NCI-H2107 treated with DMSO at 0.1 percent for 48 hours (cell line): ENCODE measurements around the gene KCNG4.

ENCODE experiments used
- DNase-seq: peaks from one replicate; lab custom pipeline; 2025; ENCODE audit not compliant: unreplicated experiment; lab: John Stamatoyannopoulos, UW

KCNG4 gene

DNA sequence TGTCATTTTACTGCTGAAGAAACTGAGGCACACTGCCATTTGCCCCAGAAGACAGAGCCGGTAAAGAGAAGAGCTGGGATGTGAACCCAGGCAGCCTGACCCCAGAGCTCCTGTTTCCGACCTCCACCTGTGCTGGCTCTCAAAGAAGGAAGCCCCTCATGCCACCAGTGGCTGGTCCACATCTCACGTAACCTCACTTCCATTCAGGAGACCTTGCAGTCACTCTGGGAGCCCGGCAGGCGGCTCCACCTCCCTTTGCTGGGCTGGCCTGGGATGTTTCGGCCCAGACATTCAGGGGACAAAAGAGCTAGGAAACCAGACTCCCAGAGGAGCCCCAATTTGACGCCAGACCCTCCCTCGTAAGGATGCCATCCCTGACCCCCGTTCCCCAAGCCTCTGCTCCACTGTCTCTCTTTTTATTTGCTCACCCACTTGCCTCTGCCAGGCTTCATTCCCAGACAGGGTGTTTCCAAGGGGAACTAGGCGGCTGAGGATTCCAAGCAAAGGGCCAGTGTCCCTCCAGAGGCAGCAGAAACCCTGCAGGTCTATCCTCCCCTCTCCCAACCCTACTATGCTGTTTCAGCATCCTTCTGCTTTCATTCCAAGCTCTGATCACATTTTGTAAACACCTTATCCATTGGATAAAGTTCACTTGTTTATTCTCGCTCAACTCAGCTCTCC is 55.8 kb downstream of the KCNG4 start:
- no peak for DNase-seq

- no peak for DNase-seq
Measured at GRCh38 chr16:84183572-84183875, 56.3 kb downstream of the KCNG4 start.

DNA sequence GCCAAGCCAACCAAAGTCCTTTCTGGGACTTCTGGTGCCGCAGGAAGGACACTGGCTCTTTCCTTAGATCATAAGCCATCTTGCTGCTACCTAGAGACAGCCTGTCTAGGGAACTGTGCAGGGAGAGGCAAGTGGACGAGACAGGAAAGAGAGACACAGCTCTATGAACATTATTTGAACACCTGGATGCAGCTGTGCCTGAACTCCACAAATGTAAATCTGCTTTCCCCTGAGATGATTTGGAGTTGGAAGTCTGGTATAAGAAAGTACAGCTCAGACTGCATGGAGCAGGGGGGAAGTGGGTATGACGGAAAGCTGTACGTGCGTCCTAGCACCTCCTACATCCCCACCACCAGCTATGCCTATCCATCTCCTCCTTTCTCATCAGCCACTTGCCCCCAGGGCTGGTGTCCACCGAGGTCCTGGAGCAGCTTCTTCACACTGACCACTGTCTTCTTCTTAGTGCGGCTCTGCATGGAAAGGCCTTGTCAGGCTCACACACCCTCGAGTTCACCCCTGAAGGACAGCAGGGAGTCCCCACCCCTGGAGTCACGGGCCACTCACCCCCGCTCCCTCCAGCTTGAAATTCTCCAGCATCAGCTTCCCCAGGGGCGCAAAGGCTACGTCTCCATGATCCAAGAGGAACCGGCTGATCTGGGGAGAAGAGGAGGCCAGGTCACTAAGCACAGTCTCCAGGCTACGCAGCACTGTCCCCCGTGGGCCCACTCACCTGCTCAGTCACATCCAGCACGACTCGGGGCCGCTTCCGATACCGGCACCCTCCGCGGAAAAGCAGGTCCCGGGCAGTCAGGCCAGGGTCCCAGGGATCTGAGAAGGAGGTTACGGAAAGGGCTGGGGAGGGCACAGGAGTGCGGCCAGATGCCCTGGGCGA is 56.9 kb downstream of the KCNG4 start:
- no peak for DNase-seq

DNA sequence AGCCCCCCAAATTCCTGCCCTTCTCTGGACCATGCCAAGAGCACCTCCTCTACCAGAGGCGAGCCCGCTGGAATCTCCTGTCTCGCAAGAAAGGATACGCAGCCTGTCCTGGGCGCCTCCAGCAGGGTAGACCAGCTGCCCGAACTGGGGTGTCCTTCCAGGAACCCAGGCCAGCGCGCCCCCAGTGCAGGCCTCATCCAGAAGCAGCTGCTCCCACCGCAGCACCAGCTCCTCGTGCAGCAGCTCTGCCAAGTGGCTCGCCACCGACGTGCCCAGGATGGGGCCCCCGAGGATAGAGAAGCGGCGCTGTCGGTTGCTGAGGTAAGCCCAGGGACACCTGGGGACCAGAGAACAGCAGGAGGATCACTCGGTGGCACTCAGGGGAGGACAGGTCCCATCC is 57.7 kb downstream of the KCNG4 start:
- DNase-seq = no peak

DNA sequence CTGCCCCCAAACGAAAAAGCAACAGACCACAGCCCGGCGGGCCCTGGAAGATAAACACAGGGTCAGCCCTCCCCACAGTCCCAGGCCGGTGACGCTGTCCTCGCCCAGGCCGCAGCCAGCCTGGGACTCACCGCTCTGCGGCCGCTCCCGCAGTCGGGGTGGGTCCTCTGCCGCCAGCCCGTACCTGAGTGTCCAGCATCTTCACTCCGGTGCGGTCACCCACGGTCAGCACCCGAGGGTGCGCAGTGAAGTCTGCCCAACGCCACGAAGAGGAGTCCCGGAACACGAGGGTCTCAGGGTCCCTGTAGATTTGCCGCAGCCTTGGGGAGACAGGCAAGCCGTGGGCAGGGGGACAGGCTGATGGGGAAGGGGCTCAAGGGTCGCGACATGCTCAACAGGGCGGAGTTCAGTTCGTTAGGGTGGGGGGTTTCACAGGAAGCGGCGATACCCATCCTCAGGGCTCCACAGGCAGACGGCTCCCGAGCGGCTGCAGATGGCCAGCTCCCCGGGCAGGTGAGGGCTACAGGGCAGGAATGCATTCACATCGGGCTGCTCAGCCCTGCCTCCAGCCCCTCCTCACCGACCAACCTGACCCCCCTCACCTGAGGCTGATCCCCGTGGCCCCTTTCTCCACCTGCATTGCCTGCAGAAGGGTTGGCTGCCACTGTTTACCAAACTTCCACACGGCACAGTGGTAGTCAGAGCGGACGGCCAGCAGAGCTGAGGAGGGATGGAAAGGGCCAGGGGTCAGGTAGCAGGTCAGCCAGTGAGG is 58.5 kb downstream of the KCNG4 start:
- no peak for DNase-seq

DNA sequence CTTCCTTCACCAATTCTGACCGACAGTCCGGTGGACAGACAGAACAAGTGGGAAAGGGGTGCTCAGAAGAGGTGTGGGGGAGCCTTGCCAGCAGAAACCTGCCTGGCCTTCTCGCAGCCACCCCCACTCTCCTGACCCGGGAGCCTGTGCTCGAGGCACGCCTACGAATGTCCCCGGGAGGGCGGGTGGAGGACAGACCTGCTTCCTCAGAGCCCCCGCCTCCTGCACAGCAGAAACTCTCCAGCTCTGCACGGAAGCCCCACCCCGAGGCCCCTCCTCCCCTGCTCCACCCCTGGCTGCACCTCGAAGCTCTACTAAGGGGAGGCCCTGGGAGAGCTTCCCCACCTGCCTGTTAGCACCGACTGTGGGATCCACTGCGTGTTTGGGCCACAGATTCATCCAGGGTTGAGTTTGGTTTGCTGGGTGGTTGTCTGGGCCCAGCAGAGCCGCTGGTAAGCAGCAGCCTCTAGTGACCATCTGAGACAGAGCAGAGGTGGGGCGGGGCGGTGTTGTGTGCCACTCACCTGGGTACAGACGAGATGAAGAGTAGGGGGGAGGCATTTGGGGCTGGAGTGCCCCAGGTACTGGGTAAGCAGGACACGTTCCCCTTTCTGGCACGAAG is 59.2 kb downstream of the KCNG4 start:
- no peak for DNase-seq

DNA sequence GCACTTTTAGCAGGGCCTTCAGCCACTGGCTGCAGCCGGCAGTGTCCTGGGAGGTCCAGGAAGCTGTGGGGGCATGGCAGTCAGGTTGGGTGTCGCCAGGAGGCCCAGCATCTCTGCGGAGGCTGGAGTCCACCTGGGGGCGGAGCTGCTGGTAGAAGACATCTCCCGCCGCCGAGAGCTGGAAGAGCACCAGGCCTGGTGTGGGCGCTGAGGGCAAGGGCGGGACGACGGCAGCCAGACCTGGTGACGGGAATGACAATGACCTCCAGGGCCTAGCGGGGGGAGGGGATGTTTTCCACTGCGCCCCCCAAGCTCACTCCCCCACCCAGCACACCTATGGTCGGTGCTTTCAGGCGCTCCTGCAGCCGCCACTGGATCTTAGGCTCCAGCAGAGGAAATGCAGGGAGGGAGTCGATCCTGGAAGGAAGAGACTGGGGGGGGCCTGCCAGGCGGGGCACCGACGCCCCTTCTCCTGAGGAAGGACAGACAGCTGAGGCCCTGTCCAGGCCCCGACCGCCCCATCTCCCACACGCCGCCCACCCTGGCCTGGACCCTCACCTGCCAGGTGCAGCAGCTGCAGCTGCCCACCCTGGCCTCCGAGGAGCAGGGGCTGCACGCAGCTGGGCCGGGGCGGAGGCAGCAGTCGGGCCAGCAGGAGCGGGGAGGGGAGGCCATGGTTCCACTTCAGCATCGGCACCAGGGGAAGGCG is 60.0 kb downstream of the KCNG4 start:
- DNase-seq = no peak

DNA sequence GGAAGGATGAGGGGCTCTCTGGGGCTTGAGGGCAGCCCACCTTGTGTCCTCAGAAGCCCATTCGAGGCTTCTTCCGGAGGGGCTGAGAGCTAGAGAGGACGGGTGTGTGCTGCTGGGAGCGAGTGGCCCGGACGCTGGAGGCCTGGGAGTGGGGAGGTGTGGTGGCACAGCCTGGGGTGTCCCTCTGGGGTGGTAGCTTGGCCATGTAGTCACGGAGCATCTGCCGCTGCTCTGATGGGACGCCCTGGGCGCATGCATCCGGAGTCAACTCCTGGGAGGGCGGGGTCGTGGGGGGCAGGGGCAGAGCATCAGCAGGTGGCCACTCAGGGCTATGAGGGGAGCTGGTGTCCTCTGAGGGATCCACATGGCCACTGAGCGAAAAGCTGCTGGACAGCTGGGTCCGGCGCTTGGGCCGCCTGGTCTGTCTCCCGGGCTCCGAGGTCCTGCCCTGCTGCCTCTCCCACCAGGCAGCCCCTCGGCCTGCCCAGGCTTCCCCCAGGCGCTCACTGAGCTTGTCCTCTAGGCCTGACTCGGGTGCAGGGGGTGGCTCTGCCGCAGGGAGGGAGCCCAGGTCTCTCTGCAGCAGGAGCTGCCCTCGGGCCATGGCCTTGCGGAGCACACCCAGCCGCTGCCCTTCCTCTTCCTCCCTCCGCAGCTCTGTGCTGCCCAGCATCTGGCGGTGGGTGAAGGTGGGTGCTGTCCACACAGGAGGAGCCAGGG is 60.8 kb downstream of the KCNG4 start:
- no peak for DNase-seq

GRCh38 chr16:84178146-84178765 is 61.6 kb downstream of the KCNG4 start:
- no peak for DNase-seq

- DNase-seq = no peak
Measured at GRCh38 chr16:84177741-84178073, 62.1 kb downstream of the KCNG4 start.

DNA sequence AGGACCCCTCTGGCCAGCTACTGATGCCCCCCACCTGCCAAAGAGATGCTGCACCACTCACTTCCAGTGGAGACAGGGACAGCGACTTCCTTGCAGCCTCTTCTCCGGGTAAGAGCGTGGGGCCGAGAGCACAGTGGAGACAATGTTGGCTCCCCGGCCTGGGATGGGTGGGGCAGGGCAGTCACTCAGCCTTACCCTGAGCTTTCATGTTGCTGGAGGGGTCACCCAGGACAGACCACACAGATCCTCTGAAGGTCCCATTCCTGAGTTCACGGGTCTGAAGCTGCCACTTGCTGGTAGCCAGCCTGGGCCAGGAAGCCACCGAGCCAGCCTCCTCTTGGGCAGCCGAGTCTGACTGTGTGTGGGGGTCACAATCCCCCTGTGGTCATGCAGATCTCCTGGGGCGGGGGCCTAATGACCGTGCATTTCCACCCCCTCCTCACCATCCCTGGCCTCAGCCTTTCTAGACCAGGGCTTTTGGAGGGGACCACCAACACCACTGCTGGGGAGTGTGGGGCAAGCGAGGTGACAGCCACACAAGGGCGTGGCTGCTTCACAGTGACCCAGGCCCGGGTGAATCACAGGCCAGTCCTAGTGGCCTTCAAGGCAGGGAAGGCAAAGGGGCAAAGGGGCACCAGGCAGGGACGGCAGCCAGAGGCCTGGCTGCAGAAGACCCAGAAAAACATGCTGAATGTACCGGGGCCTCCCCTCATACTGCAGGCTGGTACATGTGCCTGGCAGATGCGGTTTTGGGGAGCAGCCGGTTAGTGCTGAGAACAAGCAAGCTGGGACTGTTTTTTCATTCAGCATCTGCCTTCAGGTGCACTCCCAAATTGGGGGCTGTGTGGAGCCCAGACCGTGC is 63.4 kb downstream of the KCNG4 start:
- no peak for DNase-seq

DNA sequence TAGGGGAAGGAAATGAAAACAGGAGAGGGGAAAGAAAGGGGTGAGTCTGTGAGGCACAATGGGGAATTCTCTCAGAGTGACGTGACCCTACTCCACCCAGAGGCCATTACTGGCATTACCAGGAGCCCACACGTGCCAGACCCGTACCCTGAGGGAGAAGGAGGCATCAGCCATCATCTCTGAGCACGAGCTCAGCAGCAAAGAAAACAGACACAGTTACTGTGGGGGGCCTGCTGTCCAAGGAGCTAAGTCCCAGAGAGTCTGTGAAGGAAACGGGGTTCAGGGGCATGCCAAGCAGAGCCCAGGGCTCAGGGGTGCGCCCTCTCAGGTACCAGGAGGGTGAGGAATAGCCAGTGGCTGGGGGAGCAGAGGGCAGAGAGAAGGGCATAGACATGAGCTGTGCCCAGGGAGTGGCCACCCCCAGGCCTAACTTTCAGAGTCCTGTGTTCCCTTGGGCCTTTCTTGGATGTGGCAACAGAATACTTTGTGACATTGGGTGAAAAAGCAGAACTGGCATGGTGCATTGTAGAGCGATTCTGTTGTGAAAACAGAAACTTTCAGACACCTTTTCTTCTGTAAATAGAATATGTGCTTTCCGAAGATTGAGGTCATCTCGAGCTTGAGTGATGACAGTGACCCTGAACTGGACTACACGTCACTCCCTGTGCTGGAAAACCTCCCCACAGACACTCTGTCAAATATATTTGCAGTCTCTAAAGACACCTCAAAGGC is 64.3 kb downstream of the KCNG4 start:
- DNase-seq = peak; percentile 60

GRCh38 chr16:84174396-84174795 is 65.4 kb downstream of the KCNG4 start:
- DNase-seq = no peak

GRCh38 chr16:84169765-84170310 is 70.0 kb downstream of the KCNG4 start:
- no peak for DNase-seq
